ENCODE results near the gene TGIF1.

TGIF1 gene

DNA sequence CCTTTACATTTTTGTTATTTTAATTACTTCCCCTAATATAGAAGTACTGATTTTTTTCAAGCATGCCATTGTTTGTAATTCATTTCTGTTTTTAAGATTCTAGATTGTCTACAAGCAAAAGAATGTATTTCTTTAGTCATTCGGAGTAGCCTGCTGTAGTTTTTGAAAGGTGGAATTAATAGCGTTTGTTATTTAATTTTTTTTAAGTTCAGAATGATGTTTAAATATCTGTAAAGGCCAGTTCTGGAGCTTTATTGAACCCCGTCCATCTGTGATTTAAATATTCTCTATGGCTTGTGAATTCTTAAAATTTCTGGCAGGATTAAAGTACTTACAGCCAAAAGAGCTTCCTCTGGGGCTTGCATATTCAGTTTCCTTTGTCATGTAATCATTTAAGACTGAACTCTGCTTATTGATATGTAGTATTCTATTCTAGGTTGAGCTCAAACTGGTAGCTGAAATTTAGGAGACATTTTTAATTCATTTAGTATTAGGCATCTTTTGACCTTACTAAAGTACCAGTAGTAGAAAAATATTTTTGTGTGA lies 5.2 kb downstream of the TGIF1 start:
- Histone ChIP-seq H3K9ac (peak overlapping the region; percentile 59; the same call in 1 of the 2 replicates), H3K27ac (no peak overlapping the region), H3K27me3 (no peaks in the 10 kb centered on the region), H3K4me1 (peaks cover 52% of the 10 kb centered on the region), H4K20me1 (peaks cover 87% of the 10 kb centered on the region), H3K36me3 (peaks cover 45% of the 10 kb centered on the region), H3K4me3 (no peak overlapping the region), H3K9me3 (no peaks in the 10 kb centered on the region), H3K4me2 (peak overlapping the region; percentile 96)
- no peak for TF ChIP-seq Cebpa-rat (IDR thresholded peaks at IDR 0.05)

DNA sequence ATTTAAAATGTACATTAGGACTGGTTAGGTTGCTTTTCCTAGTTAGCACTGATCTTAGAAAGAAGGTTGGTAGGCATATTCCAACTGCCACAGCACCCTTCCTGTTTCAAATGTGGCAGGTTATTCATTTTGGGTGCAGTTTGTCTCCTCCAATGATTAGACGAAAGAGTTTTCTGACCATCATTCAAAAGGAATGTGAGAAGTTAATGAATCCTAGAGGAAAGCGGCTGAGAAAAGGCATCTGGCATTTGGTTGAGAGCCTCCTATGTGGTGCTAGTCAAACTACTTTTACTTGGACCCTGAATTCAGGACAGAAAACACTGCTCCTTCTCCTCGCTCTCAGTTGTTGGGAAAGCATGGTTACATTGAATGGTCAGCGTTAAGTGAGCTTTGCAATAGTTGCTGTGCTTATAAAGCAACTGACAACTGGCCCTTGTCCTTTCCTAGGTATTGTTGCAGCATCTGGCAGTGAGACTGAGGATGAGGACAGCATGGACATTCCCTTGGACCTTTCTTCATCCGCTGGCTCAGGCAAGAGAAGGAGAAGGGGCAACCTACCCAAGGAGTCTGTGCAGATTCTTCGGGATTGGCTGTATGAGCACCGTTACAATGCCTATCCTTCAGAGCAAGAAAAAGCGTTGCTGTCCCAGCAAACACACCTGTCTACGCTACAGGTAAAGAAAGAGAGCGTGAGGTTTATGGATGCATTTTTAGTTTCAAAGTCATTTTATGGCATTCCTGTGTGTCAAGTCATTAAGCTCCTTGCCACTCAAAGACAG lies 6.1 kb downstream of the TGIF1 start:
- Histone ChIP-seq H3K4me2 (peak overlapping the region; percentile 96), H3K4me1 (peaks cover 52% of the 10 kb centered on the region), H3K36me3 (peaks cover 55% of the 10 kb centered on the region), H3K27ac (no peak overlapping the region), H4K20me1 (peaks cover 97% of the 10 kb centered on the region), H3K4me3 (no peak overlapping the region), H3K9me3 (peaks cover 8% of the 10 kb centered on the region), H3K27me3 (no peaks in the 10 kb centered on the region), H3K9ac (no peak overlapping the region)
- TF ChIP-seq Cebpa-rat (IDR thresholded peaks at IDR 0.05), result no peak

DNA sequence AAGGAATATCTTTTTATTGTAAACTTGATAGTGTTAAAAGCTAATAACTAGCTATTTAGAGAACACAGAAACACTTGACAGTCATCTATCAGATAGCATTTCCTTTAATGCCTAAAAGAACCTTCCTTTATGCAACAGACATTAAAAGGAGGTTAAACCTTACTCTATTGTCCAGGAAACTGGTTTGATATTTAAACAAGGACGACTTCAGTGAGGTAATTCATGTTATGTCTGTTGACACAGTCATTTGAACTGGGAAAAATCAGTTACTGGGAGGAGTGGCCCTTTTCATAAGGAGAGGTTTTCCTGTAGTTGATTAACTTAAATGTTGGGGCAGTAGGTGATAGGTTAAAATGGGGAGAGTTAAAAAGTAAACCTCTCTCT lies 6.7 kb downstream of the TGIF1 start:
- no peak for TF ChIP-seq Cebpa-rat (IDR thresholded peaks at IDR 0.05)
- Histone ChIP-seq H3K9ac (no peak overlapping the region), H3K36me3 (peaks cover 58% of the 10 kb centered on the region), H3K27me3 (no peaks in the 10 kb centered on the region), H3K27ac (no peak overlapping the region), H3K4me2 (no peak overlapping the region), H4K20me1 (peaks cover 99% of the 10 kb centered on the region), H3K9me3 (peaks cover 12% of the 10 kb centered on the region), H3K4me3 (no peak overlapping the region), H3K4me1 (peaks cover 52% of the 10 kb centered on the region)

DNA sequence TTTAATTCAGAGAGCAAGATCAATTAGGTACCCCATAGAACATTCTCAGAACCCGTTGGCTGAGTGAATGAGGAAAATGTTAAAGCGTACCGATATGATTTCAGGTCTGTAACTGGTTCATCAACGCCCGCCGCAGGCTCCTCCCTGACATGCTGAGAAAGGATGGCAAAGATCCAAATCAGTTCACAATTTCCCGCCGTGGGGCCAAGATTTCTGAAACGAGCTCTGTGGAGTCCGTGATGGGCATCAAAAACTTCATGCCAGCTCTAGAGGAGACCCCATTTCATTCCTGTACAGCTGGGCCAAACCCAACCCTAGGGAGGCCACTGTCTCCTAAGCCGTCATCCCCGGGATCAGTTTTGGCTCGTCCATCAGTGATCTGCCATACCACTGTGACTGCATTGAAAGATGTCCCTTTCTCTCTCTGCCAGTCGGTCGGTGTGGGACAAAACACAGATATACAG lies 7.3 kb downstream of the TGIF1 start:
- Histone ChIP-seq H4K20me1 (peaks cover 99% of the 10 kb centered on the region), H3K4me3 (no peak overlapping the region), H3K27me3 (no peaks in the 10 kb centered on the region), H3K4me2 (no peak overlapping the region), H3K4me1 (peaks cover 52% of the 10 kb centered on the region), H3K9me3 (peaks cover 17% of the 10 kb centered on the region), H3K36me3 (peaks cover 63% of the 10 kb centered on the region), H3K9ac (0 out of 2 replicates have a peak overlapping the region, but pooled peaks have one; percentile 7), H3K27ac (no peak overlapping the region)
- TF ChIP-seq Cebpa-rat (IDR thresholded peaks at IDR 0.05), result no peak

DNA sequence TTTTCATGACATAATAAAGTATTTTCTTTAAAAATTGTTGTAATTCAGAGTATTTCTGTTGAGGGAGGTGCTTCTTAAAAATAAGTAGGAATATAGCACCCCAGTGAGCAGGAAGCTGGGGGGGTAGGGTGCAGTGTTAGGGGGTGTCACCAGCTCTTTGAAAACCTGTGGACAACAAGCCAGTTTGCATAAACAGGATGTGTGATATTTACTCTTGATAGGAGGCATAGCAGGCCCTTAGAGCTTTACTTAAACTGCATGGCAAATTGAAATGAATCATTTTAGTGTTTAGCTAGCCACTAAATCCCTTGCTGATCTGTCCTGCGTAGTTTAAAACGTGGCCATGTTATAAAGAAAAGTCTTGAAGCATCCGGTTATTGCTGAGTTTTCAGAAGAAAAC lies 8.4 kb downstream of the TGIF1 start:
- TF ChIP-seq Cebpa-rat (IDR thresholded peaks at IDR 0.05), result no peak
- no peaks in the 10 kb centered on the region for H3K27me3 ChIP-seq
- H3K4me3 ChIP-seq, result no peak overlapping the region
- peak overlapping the region; percentile 13 for H3K4me2 ChIP-seq
- H3K27ac ChIP-seq, result no peak overlapping the region
- H3K9ac ChIP-seq, result no peak overlapping the region
- peaks cover 17% of the 10 kb centered on the region for H3K9me3 ChIP-seq
- H4K20me1 ChIP-seq, result peaks cover 88% of the 10 kb centered on the region
- peaks cover 45% of the 10 kb centered on the region for H3K4me1 ChIP-seq
- H3K36me3 ChIP-seq, result peaks cover 63% of the 10 kb centered on the region

DNA sequence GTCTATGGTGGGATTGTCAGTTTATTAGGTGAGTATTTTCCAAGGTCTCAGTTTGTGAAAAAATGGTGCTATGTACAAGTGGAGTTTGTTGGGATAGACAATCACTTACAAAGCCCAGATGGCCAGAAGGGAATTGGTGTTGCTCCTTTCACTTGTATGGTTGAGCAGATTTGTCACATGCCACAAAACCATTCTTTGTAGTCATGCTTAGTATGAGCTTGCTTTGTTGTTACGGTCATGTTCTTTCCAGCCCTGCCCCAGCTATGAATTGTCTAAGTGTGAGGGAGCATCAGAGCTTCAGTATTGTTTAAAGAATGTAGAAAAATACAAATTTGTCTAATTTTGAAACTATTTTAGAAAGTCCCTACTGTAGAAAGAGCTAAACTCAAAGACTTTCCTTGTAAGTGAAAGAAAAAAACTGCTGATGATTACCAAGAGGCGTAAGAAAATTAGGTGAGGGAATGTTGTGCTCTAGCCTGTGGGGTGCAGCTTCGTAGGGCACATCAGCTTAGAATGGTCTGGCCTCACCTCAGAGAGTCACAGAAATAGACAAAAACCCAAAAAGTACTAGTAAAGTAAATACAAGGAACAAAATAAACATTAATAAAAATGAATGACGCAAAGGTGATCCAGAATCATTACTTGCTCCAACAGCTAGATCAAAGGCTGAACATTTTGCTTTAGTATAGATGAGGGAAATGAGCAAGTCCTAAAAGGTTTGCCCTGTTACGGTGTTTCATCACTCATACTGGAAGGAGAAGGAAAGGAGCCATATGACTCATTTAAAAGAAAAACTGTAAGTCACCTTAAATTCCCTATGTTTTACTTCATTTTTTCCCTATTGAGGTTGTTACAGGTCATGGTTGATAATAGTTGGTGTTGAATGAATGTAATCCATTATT lies 9.2 kb downstream of the TGIF1 start:
- no peak for TF ChIP-seq Cebpa-rat (IDR thresholded peaks at IDR 0.05)
- H3K9ac ChIP-seq, result no peak overlapping the region
- H4K20me1 ChIP-seq, result peaks cover 80% of the 10 kb centered on the region
- no peaks in the 10 kb centered on the region for H3K27me3 ChIP-seq
- no peak overlapping the region for H3K27ac ChIP-seq
- peaks cover 63% of the 10 kb centered on the region for H3K36me3 ChIP-seq
- H3K4me2 ChIP-seq, result 0 out of 2 replicates have a peak overlapping the region, but pooled peaks have one; percentile 13
- H3K4me1 ChIP-seq, result peaks cover 41% of the 10 kb centered on the region
- no peak overlapping the region for H3K4me3 ChIP-seq
- H3K9me3 ChIP-seq, result peaks cover 17% of the 10 kb centered on the region

DNA sequence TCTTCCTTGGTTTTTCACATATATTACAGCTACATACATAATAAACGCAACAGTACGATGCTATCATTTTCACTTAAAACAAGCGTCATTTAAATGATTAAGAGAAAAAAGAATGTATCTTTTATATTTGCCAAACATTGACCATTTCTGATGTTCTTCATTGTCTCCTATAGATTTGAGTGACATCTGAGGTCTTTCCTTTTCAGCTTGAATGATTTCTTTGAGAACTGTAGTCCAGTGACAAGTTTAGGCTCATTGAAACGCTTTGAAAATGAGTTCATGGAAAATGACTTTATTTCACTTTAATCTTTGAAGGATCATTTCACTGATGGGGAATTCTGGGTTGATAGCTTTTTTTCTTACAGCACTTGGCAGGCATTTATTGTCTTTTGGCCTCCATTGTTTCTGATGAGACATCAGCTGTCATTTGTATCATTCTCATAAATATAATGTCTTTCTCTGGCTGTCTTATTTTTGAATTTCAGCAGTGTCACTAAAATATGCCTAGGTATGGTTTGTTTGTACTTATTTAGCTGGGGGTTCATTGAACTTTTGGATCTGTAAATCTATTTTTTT lies 10.9 kb downstream of the TGIF1 start:
- Histone ChIP-seq H3K4me1 (peaks cover 32% of the 10 kb centered on the region), H3K4me3 (no peak overlapping the region), H3K9me3 (peaks cover 17% of the 10 kb centered on the region), H3K36me3 (peaks cover 60% of the 10 kb centered on the region), H4K20me1 (peaks cover 63% of the 10 kb centered on the region), H3K4me2 (no peak overlapping the region), H3K27ac (no peak overlapping the region), H3K9ac (no peak overlapping the region), H3K27me3 (no peaks in the 10 kb centered on the region)
- no peak for TF ChIP-seq Cebpa-rat (IDR thresholded peaks at IDR 0.05)

DNA sequence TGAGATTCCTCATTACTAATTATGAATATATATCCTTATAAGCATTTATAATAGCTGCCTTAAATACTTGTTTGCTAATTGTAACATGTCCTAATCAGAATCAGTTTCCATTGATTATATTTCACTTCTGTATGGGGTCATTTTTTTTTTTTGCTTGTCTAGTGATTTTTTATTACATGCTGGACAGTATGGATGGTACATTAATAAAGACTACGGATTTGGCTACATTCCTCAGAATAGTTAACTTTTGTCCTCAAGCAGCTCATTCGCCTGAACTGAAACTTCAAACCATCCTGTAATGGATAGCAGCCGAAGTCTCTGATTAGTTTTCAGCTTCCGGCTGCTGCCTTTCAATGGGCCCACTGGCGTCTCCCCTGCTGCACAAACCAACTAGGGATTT lies 11.7 kb downstream of the TGIF1 start:
- Histone ChIP-seq H3K4me2 (no peak overlapping the region), H4K20me1 (peaks cover 55% of the 10 kb centered on the region), H3K4me1 (peaks cover 32% of the 10 kb centered on the region)

DNA sequence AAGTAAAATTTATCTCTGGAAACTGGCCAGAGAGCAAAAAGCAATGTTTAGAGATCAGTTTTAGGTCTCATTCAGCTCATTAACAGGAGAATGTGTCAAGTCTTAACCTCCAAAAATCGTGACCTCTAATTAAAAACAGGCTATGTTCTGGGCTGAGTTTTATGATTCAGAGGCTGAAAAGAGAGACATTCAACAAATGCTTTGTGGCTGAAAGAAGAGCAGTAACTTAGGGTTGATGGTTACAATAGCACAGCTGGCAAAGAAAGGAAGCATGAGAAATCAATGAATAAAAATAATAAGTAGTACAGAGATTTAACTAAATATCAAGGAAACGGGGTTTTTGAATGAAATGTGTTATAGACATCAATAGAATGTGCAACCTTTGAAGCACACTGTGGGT lies 13.1 kb downstream of the TGIF1 start:
- Histone ChIP-seq H3K9me3 (peaks cover 17% of the 10 kb centered on the region), H3K36me3 (peaks cover 38% of the 10 kb centered on the region), H4K20me1 (peaks cover 41% of the 10 kb centered on the region), H3K4me2 (no peak overlapping the region), H3K4me1 (peaks cover 30% of the 10 kb centered on the region), H3K27me3 (no peaks in the 10 kb centered on the region), H3K9ac (no peak overlapping the region), H3K4me3 (no peak overlapping the region), H3K27ac (no peak overlapping the region)
- no peak for TF ChIP-seq Cebpa-rat (IDR thresholded peaks at IDR 0.05)

More for the DNA sequence above, 11.7 kb downstream of the TGIF1 start:
- no peak overlapping the region for H3K9ac ChIP-seq
- H3K36me3 ChIP-seq, result peaks cover 52% of the 10 kb centered on the region
- TF ChIP-seq Cebpa-rat (IDR thresholded peaks at IDR 0.05), result no peak
- no peak overlapping the region for H3K27ac ChIP-seq
- no peaks in the 10 kb centered on the region for H3K27me3 ChIP-seq
- peaks cover 17% of the 10 kb centered on the region for H3K9me3 ChIP-seq
- no peak overlapping the region for H3K4me3 ChIP-seq
